C1 segment of cervical spinal cord (tissue), 14 donors: ENCODE data around the gene LDLRAD4.
A peak's percentile ranks its signal among the peaks of the same experiment; 100 is the strongest.

ENCODE experiments used
- DNase-seq, 14 donors: peaks; one replicate each; lab custom pipeline; 2025; lab: John Stamatoyannopoulos, UW

The LDLRAD4 gene

GRCh38 chr18:13202571-13202970 lies 16.0 kb upstream of the LDLRAD4 start:
- no peak for DNase-seq

- no peak for DNase-seq
Measured at GRCh38 chr18:13206301-13206700, 12.3 kb upstream of the LDLRAD4 start.

GRCh38 chr18:13207294-13207693 lies 11.3 kb upstream of the LDLRAD4 start:
- DNase-seq, result no peak

GRCh38 chr18:13211534-13211933 lies 7.0 kb upstream of the LDLRAD4 start:
- DNase-seq, result no peak

GRCh38 chr18:13213036-13213795 lies 5.3 kb upstream of the LDLRAD4 start:
- DNase-seq, result no peak

GRCh38 chr18:13214609-13215008 lies 4.0 kb upstream of the LDLRAD4 start:
- no peak for DNase-seq

- DNase-seq, result peak in 11 of 14 donors; percentile 35 to 83 (median 71)
Measured at GRCh38 chr18:13216092-13216582, 2.4 kb upstream of the LDLRAD4 start.

- DNase-seq, result peak in 7 of 14 donors; percentile 47 to 89 (median 72)
Measured at GRCh38 chr18:13216711-13217465, 1.7 kb upstream of the LDLRAD4 start.

GRCh38 chr18:13217466-13217961 lies 1.0 kb upstream of the LDLRAD4 start:
- DNase-seq, result peak in 10 of 14 donors; percentile 47 to 89 (median 71)

GRCh38 chr18:13217971-13218367 lies 591 bp upstream of the LDLRAD4 start:
- DNase-seq, result peak in 2 of 14 donors; percentile 33 to 52

- peak in 1 of 14 donors; percentile 44 for DNase-seq
Measured at GRCh38 chr18:13218997-13219396, 437 bp downstream of the LDLRAD4 start.

GRCh38 chr18:13219593-13220159 lies 1.1 kb downstream of the LDLRAD4 start:
- DNase-seq, result peak in 1 of 14 donors; percentile 61

- DNase-seq, result peak in 4 of 14 donors; percentile 27 to 73 (median 42)
Measured at GRCh38 chr18:13220361-13220991, 1.9 kb downstream of the LDLRAD4 start.

GRCh38 chr18:13221869-13222855 lies 3.6 kb downstream of the LDLRAD4 start:
- DNase-seq, result peak in 7 of 14 donors; percentile 25 to 55 (median 46)

- DNase-seq, result peak in 1 of 14 donors; percentile 25
Measured at GRCh38 chr18:13222856-13223281, 4.3 kb downstream of the LDLRAD4 start.

- DNase-seq, result peak in 1 of 14 donors; percentile 20
Measured at GRCh38 chr18:13223311-13224143, 5.0 kb downstream of the LDLRAD4 start.

- DNase-seq, result no peak
Measured at GRCh38 chr18:13225261-13225660, 6.7 kb downstream of the LDLRAD4 start.

- DNase-seq, result no peak
Measured at GRCh38 chr18:13226533-13227144, 8.1 kb downstream of the LDLRAD4 start.

- no peak for DNase-seq
Measured at GRCh38 chr18:13227910-13228309, 9.3 kb downstream of the LDLRAD4 start.
